DOHH2 (cell line): ENCODE results near the gene GPC5.

ENCODE experiments used
- H3F3A ChIP-seq: fragments of 200-600 bp; sonication (generic), shearing (Covaris generic); 2 replicates; pipeline ENCODE4 v1.6.0; 2016; ENCODE audit warnings: antibody characterized with exemption, mild to moderate bottlenecking; ENCODE audit not compliant: control insufficient read depth, insufficient read depth
- H3K27ac ChIP-seq: fragments of 200-600 bp; sonication (generic); 2 replicates; pipeline ENCODE4 v1.5.1; 2014; ENCODE audit warnings: low read depth, mild to moderate bottlenecking, low read length, moderate library complexity
- H3K27me3 ChIP-seq: fragments of 200-600 bp; sonication (generic); 2 replicates; pipeline ENCODE4 v1.6.1; 2014; ENCODE audit warnings: mild to moderate bottlenecking, low read length, mixed read lengths; ENCODE audit not compliant: control insufficient read depth
- H3K36me3 ChIP-seq: fragments of 200-600 bp; sonication (generic); 2 replicates; pipeline ENCODE4 v1.6.1; 2014; ENCODE audit warnings: mild to moderate bottlenecking, low read length, moderate library complexity, mixed read lengths; ENCODE audit not compliant: control insufficient read depth
- H3K4me1 ChIP-seq: fragments of 200-600 bp; sonication (generic); 2 replicates; pipeline ENCODE4 v1.6.1; 2014; ENCODE audit warnings: mild to moderate bottlenecking, low read length, mixed read lengths; ENCODE audit not compliant: control insufficient read depth
- H3K4me2 ChIP-seq: fragments of 200-600 bp; sonication (generic); 2 replicates; pipeline ENCODE4 v1.6.0; 2014; ENCODE audit warnings: mild to moderate bottlenecking, low read length, moderate library complexity
- H3K4me3 ChIP-seq: fragments of 200-600 bp; sonication (generic); 2 replicates; pipeline ENCODE4 v1.5.1; 2014; ENCODE audit warnings: mild to moderate bottlenecking, low read length, mixed read lengths
- H3K79me2 ChIP-seq: fragments of 200-600 bp; sonication (generic); 2 replicates; pipeline ENCODE4 v1.6.1; 2014; ENCODE audit warnings: mild to moderate bottlenecking, low read length, mixed read lengths; ENCODE audit not compliant: control insufficient read depth
- H3K9me2 ChIP-seq: fragments of 200-600 bp; sonication (generic); replicated peaks from 2 replicates; pipeline ENCODE4 v1.6.1; 2014; ENCODE audit warnings: mild to moderate bottlenecking, low read length, mixed read lengths; ENCODE audit not compliant: control insufficient read depth
- H3K9me3 ChIP-seq: fragments of 200-600 bp; sonication (generic); 2 replicates; pipeline ENCODE4 v1.6.1; 2014; ENCODE audit warnings: antibody characterized with exemption, low read length, mixed read lengths; ENCODE audit not compliant: control insufficient read depth, insufficient read depth
- H4K20me1 ChIP-seq: fragments of 200-600 bp; sonication (generic); 2 replicates; pipeline ENCODE4 v1.6.0; 2014; ENCODE audit warnings: low read depth, mild to moderate bottlenecking, antibody characterized with exemption, low read length, moderate library complexity; ENCODE audit not compliant: control insufficient read depth, insufficient read depth
- EZH2phosphoT487 ChIP-seq: fragments of 200-600 bp; sonication (generic); IDR thresholded peaks from 2 replicates; pipeline ENCODE4 v1.6.1; 2017; ENCODE audit warnings: borderline replicate concordance, mild to moderate bottlenecking, antibody characterized with exemption, low read length, moderate library complexity, mixed read lengths
- TF ChIP-seq, protein P1 (sequence below): fragments of 200-600 bp; sonication (generic); IDR thresholded peaks from one replicate; pipeline ENCODE4 v1.5.1; 2014; ENCODE audit warnings: antibody characterized with exemption, mild to moderate bottlenecking, low read depth, low read length; ENCODE audit not compliant: poor library complexity, severe bottlenecking

The GPC5 gene

GRCh38 chr13:92187378-92187989, 789.1 kb downstream of the GPC5 start:
- H3K9me2 ChIP-seq: no peaks in the 10 kb centered on the region
- H4K20me1 ChIP-seq: no peaks in the 10 kb centered on the region
- H3K9me3 ChIP-seq: no peaks in the 10 kb centered on the region
- no peaks in the 10 kb centered on the region for H3K36me3 ChIP-seq
- no peaks in the 10 kb centered on the region for H3K27me3 ChIP-seq
- H3K4me2 ChIP-seq: no peak overlapping the region
- H3K27ac ChIP-seq: no peak overlapping the region
- H3K79me2 ChIP-seq: no peaks in the 10 kb centered on the region
- H3K4me1 ChIP-seq: no peaks in the 10 kb centered on the region
- H3F3A ChIP-seq: no peaks in the 10 kb centered on the region
- TF ChIP-seq EZH2phosphoT487: no peak
- TF ChIP-seq, protein P1, sequence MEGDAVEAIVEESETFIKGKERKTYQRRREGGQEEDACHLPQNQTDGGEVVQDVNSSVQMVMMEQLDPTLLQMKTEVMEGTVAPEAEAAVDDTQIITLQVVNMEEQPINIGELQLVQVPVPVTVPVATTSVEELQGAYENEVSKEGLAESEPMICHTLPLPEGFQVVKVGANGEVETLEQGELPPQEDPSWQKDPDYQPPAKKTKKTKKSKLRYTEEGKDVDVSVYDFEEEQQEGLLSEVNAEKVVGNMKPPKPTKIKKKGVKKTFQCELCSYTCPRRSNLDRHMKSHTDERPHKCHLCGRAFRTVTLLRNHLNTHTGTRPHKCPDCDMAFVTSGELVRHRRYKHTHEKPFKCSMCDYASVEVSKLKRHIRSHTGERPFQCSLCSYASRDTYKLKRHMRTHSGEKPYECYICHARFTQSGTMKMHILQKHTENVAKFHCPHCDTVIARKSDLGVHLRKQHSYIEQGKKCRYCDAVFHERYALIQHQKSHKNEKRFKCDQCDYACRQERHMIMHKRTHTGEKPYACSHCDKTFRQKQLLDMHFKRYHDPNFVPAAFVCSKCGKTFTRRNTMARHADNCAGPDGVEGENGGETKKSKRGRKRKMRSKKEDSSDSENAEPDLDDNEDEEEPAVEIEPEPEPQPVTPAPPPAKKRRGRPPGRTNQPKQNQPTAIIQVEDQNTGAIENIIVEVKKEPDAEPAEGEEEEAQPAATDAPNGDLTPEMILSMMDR: peak; percentile 87
- no peak overlapping the region for H3K4me3 ChIP-seq

DNA sequence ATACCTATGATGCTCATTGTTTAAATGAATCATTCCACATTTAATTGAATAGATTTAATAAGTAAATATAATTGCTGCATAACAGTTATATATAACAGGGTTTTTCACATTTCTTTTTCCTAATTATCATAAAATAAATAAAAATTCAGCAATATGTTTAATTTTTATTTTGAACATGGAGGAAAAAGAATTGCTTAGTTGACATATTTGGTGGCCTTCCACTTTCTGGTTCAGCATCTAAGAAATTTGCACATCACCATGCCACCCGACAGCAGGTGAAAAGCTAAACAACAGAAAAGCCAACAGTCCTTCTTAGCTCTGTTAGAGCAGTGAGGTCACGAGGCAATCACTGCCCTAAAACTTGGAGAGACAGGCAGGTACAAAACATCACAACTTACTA, 790.2 kb downstream of the GPC5 start:
- H3K36me3 ChIP-seq: no peaks in the 10 kb centered on the region

GRCh38 chr13:92196591-92197256, 798.3 kb downstream of the GPC5 start:
- H3K9me2 ChIP-seq: no peaks in the 10 kb centered on the region
- no peaks in the 10 kb centered on the region for H3K27me3 ChIP-seq
- H3K4me2 ChIP-seq: no peak overlapping the region

More for the DNA sequence above, 790.2 kb downstream of the GPC5 start:
- Histone ChIP-seq H3K4me1 (no peaks in the 10 kb centered on the region), H4K20me1 (no peaks in the 10 kb centered on the region), H3K79me2 (no peaks in the 10 kb centered on the region), H3K9me2 (no peaks in the 10 kb centered on the region), H3K27me3 (no peaks in the 10 kb centered on the region), H3K4me3 (no peak overlapping the region), H3K4me2 (no peak overlapping the region), H3K27ac (no peak overlapping the region), H3K9me3 (no peaks in the 10 kb centered on the region), H3F3A (no peaks in the 10 kb centered on the region)
- TF ChIP-seq, protein P1: no peak
- TF ChIP-seq EZH2phosphoT487: no peak

More at GRCh38 chr13:92196591-92197256, 798.3 kb downstream of the GPC5 start:
- Histone ChIP-seq H3K4me1 (no peaks in the 10 kb centered on the region), H3K79me2 (no peaks in the 10 kb centered on the region), H3K9me3 (no peaks in the 10 kb centered on the region), H3F3A (no peaks in the 10 kb centered on the region), H3K36me3 (no peaks in the 10 kb centered on the region), H4K20me1 (no peaks in the 10 kb centered on the region), H3K4me3 (no peak overlapping the region), H3K27ac (no peak overlapping the region)
- no peak for TF ChIP-seq EZH2phosphoT487
- TF ChIP-seq, protein P1: no peak
